Calu3 (cell line): Measurements from ENCODE around the gene DTL. TPM values are rescaled to one million over a fixed set of nuclear protein-coding genes. Genes with fewer than 3 reads are reported as not detected.

ENCODE experiments used
- BruUV-seq: library from RNA; stranded (reverse); fragments of 400-500 nt; replicated peaks from 2 replicates; lab custom pipeline; 2021; lab: Mats Ljungman, UMichigan
- CTCF ChIA-PET: fragments of 300-600 bp; sonication (Branson Sonifier 250); formaldehyde crosslinking; loops from one replicate; lab custom pipeline; 2022; ENCODE audit warnings: antibody characterized with exemption; lab: Charles Lee
- DNase-seq: peaks from one replicate; pipeline ENCODE4 v3.0.0; 2022
- H3K27ac Mint-ChIP-seq: one replicate; pipeline ENCODE4 v1.8.0; 2022; ENCODE audit warnings: mixed read lengths; ENCODE audit not compliant: unreplicated experiment
- H3K27me3 Mint-ChIP-seq: one replicate; pipeline ENCODE4 v1.8.0; 2022; ENCODE audit warnings: mixed read lengths; ENCODE audit not compliant: unreplicated experiment
- H3K36me3 Mint-ChIP-seq: one replicate; pipeline ENCODE4 v1.8.0; 2022; ENCODE audit warnings: mild to moderate bottlenecking, moderate library complexity, mixed read lengths; ENCODE audit not compliant: insufficient read depth, unreplicated experiment
- H3K4me1 Mint-ChIP-seq: one replicate; pipeline ENCODE4 v1.8.0; 2022; ENCODE audit warnings: mild to moderate bottlenecking, low read depth, mixed read lengths; ENCODE audit not compliant: unreplicated experiment
- H3K4me3 Mint-ChIP-seq: one replicate; pipeline ENCODE4 v1.8.0; 2022; ENCODE audit warnings: mild to moderate bottlenecking, low read depth, moderate library complexity, mixed read lengths; ENCODE audit not compliant: unreplicated experiment
- H3K9me3 Mint-ChIP-seq: one replicate; pipeline ENCODE4 v1.8.0; 2022; ENCODE audit warnings: low read depth, mixed read lengths; ENCODE audit not compliant: unreplicated experiment
- intact Hi-C: fragments of 100-400 bp; cut with micrococcal nuclease; formaldehyde crosslinking; loops from one replicate; pipeline ENCODE4 v1.10.0; 2022; ENCODE audit not compliant: unreplicated experiment
- total RNA-seq: library from RNA; stranded (reverse); gene quantifications from 2 replicates; pipeline ENCODE4 v1.2.3, GENCODE V29; 2022
- TF ChIP-seq, protein P1 (sequence below): fragments of 200-600 bp; IDR thresholded peaks from one replicate; pipeline ENCODE4 v1.8.0; 2022; ENCODE audit warnings: antibody characterized with exemption; ENCODE audit not compliant: unreplicated experiment

The DTL gene
- total RNA-seq, 1 experiment from 2014 or later = 44.0 TPM

GRCh38 chr1:212039622-212040021 is 4.1 kb downstream of the DTL start:
- H3K4me1 Mint-ChIP-seq = peaks cover 41% of the 10 kb centered on the region
- intact Hi-C loops = no loop called here
- TF ChIP-seq, protein P1, sequence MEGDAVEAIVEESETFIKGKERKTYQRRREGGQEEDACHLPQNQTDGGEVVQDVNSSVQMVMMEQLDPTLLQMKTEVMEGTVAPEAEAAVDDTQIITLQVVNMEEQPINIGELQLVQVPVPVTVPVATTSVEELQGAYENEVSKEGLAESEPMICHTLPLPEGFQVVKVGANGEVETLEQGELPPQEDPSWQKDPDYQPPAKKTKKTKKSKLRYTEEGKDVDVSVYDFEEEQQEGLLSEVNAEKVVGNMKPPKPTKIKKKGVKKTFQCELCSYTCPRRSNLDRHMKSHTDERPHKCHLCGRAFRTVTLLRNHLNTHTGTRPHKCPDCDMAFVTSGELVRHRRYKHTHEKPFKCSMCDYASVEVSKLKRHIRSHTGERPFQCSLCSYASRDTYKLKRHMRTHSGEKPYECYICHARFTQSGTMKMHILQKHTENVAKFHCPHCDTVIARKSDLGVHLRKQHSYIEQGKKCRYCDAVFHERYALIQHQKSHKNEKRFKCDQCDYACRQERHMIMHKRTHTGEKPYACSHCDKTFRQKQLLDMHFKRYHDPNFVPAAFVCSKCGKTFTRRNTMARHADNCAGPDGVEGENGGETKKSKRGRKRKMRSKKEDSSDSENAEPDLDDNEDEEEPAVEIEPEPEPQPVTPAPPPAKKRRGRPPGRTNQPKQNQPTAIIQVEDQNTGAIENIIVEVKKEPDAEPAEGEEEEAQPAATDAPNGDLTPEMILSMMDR = no peak
- H3K36me3 Mint-ChIP-seq = peaks cover 34% of the 10 kb centered on the region
- no peaks in the 10 kb centered on the region for H3K9me3 Mint-ChIP-seq
- CTCF ChIA-PET = no interaction called here
- no TSS peak for BruUV-seq
- no peak overlapping the region for H3K4me3 Mint-ChIP-seq
- no peaks in the 10 kb centered on the region for H3K27me3 Mint-ChIP-seq
- no peak overlapping the region for H3K27ac Mint-ChIP-seq
- DNase-seq = no peak

GRCh38 chr1:212040629-212041412 is 5.3 kb downstream of the DTL start:
- no peaks in the 10 kb centered on the region for H3K9me3 Mint-ChIP-seq
- peaks cover 41% of the 10 kb centered on the region for H3K4me1 Mint-ChIP-seq
- peaks cover 26% of the 10 kb centered on the region for H3K36me3 Mint-ChIP-seq
- peak; percentile 19 for DNase-seq
- peak overlapping the region; percentile 32 for H3K4me3 Mint-ChIP-seq
- TF ChIP-seq, protein P1 = no peak
- CTCF ChIA-PET = interaction anchor here (0.5 to 1.0 kb wide), 2 partner anchors 8 to 360 kb away, joined by 3 to 4 read pairs; no protein-coding TSS in a partner anchor
- BruUV-seq = no TSS peak
- H3K27me3 Mint-ChIP-seq = no peaks in the 10 kb centered on the region
- H3K27ac Mint-ChIP-seq = peak overlapping the region; percentile 48
- intact Hi-C loops = no loop called here

DNA sequence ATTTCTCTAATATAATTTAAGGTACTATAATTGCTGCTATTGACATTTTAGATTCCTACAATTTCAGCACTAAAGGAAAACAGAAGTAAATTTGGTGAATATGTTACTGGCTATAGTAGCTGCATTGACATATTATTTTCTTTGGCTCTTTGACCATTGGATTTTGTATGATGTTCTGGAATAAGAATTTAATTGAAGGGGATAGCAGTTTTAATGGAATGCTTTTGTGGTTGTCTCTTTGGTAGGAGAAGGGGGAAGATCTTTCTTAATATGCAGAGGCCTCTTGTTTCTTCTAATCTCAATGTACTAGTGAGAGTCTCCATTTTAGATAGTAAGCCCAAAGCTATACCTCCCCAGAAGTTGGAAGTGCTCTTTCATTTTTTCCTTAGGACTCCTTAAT is 6.9 kb downstream of the DTL start:
- H3K36me3 Mint-ChIP-seq = peaks cover 15% of the 10 kb centered on the region
- no peaks in the 10 kb centered on the region for H3K27me3 Mint-ChIP-seq
- intact Hi-C loops = no loop called here
- no peaks in the 10 kb centered on the region for H3K9me3 Mint-ChIP-seq
- no TSS peak for BruUV-seq
- H3K4me1 Mint-ChIP-seq = peaks cover 32% of the 10 kb centered on the region
- H3K27ac Mint-ChIP-seq = no peak overlapping the region
- no peak overlapping the region for H3K4me3 Mint-ChIP-seq
- CTCF ChIA-PET = no interaction called here
- TF ChIP-seq, protein P1 = no peak
- no peak for DNase-seq

DNA sequence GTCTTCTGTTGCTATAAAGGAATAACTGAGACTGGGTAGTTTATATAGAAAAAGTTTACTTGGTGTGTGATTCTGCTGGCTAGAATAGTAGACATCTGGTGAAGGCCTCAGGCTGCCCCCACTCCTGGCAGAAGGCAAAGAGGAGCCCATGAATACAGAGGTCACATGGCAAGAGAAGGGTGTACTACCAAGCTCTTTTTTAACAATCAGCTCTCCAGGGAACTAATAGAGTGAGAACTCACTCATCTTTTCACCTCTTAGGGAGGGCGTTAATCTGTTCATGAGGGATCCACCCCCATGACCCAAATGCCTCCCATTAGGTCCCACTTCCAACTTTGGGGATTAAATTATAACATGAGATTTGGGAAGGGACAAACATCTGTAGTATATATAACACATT is 9.3 kb downstream of the DTL start:
- CTCF ChIA-PET = interaction anchor here (1.9 kb wide), 1 partner anchor 10 kb away, joined by 6 read pairs; the partner anchor contains the start of genes DTL and INTS7
- no peak overlapping the region for H3K4me3 Mint-ChIP-seq
- BruUV-seq = no TSS peak
- intact Hi-C loops = no loop called here
- H3K4me1 Mint-ChIP-seq = peaks cover 13% of the 10 kb centered on the region
- TF ChIP-seq, protein P1 = no peak
- H3K36me3 Mint-ChIP-seq = peaks cover 15% of the 10 kb centered on the region
- H3K27me3 Mint-ChIP-seq = no peaks in the 10 kb centered on the region
- no peaks in the 10 kb centered on the region for H3K9me3 Mint-ChIP-seq
- no peak overlapping the region for H3K27ac Mint-ChIP-seq
- no peak for DNase-seq
